Right lobe of liver (tissue), 4 donors: Measurements from ENCODE around the gene SLC39A11.

Experiments used
- CTCF ChIP-seq, 4 donors: fragments of 200-600 bp in 3 of 4; fragments of 450-650 bp in 1 of 4; IDR thresholded peaks; one replicate each; pipeline versions ENCODE4 v1.5.1 to v1.8.0; 2016 to 2022; ENCODE audit warnings: antibody characterized with exemption in 4 of 4, mild to moderate bottlenecking in 2 of 4
- POLR2A ChIP-seq: fragments of 450-650 bp; IDR thresholded peaks from one replicate; pipeline ENCODE4 v1.6.1; 2017; ENCODE audit warnings: antibody characterized with exemption, mild to moderate bottlenecking
- donor health status: DM: no; HTN: no; CAD: no.
- donor health status: DM: no; HTN: no; CAD: no.
- donor health status: DM: no; HTN: yes; CAD: no.

GRCh38 chr17:73090396-73091202, 1.9 kb downstream of the SLC39A11 start:
- TF ChIP-seq CTCF (IDR thresholded peaks at IDR 0.05) = no peak
- no peak for TF ChIP-seq POLR2A
